ENCODE results near the gene TMEM52. TPM values are rescaled to one million over a fixed set of nuclear protein-coding genes. Genes with fewer than 3 reads are reported as not detected.
A peak's percentile ranks its signal among the peaks of the same experiment; 100 is the strongest.

TMEM52 gene
- total and polyA plus RNA-seq, 2 of the 13 experiments (the other 11 are each of a cell fraction or from before 2014, with no cell fraction given) = 13.2 to 18.7 TPM

- TF ChIP-seq ZNF747 (CRISPR knock-in tag; IDR thresholded peaks at IDR 0.05; ENCODE audit: borderline replicate concordance) (no peak), ZNF549 (CRISPR knock-in tag; IDR thresholded peaks at IDR 0.05) (no peak), MXD4 (CRISPR knock-in tag; IDR thresholded peaks at IDR 0.05) (peak; percentile 87; the same call in 1 of the 2 replicates), PHF20 (CRISPR knock-in tag; IDR thresholded peaks at IDR 0.05) (no peak; the same call in 1 of the 2 replicates), ARID4A (CRISPR knock-in tag; IDR thresholded peaks at IDR 0.05; ENCODE audit: borderline replicate concordance) (peak; percentile 89), KDM4B (CRISPR knock-in tag; IDR thresholded peaks at IDR 0.05) (0 out of 2 replicates have a peak, but pooled peaks have one; percentile 49), HBP1 (CRISPR knock-in tag; IDR thresholded peaks at IDR 0.05; ENCODE audit: low read depth) (0 out of 2 replicates have a peak, but pooled peaks have one; percentile 30), KLF16 (CRISPR knock-in tag; IDR thresholded peaks at IDR 0.05) (peak in 1 of 2 experiments; percentile 66; a peak in 3 of 4 replicates), MTF1 (CRISPR knock-in tag; IDR thresholded peaks at IDR 0.05) (no peak), TBX2 (CRISPR knock-in tag; IDR thresholded peaks at IDR 0.05; ENCODE audit: borderline replicate concordance) (peak; percentile 76), SP4 (CRISPR knock-in tag; IDR thresholded peaks at IDR 0.05) (peak; percentile 81; the same call in 1 of the 2 replicates), THAP7 (CRISPR knock-in tag; IDR thresholded peaks at IDR 0.05) (no peak), TRIM22 (IDR thresholded peaks at IDR 0.05) (no peak), ZNF235 (CRISPR knock-in tag; IDR thresholded peaks at IDR 0.05; ENCODE audit: borderline replicate concordance) (no peak), ESRRA (CRISPR knock-in tag; IDR thresholded peaks at IDR 0.05; ENCODE audit: low read depth) (no peak), GATAD2A (CRISPR knock-in tag; IDR thresholded peaks at IDR 0.05) (peak; percentile 80), TAF1 (CRISPR knock-in tag; IDR thresholded peaks at IDR 0.05) (peak; percentile 62), ZFP91 (CRISPR knock-in tag; IDR thresholded peaks at IDR 0.05; ENCODE audit: borderline replicate concordance) (peak; percentile 83), ZMYM3 (CRISPR knock-in tag; IDR thresholded peaks at IDR 0.05) (peak; percentile 68; the same call in 1 of the 2 replicates), ZMAT3 (CRISPR knock-in tag; conservative IDR thresholded peaks at IDR 0.05) (peak; percentile 9; the same call in 1 of the 2 replicates), MEF2D (CRISPR knock-in tag; IDR thresholded peaks at IDR 0.05) (peak; percentile 70; the same call in 1 of the 2 replicates)
Measured at GRCh38 chr1:1943834-1944570, 24.9 kb upstream of the TMEM52 start (continued).
